Kasumi-1 (cell line): ENCODE data around the gene RCAN3.

ENCODE experiments used
- DNase-seq, 2 experiments: peaks; one replicate each; lab custom pipeline; 2025; lab: John Stamatoyannopoulos, UW

RCAN3 gene

GRCh38 chr1:24551290-24551959 lies 48.8 kb downstream of the RCAN3 start:
- DNase-seq: no peak

- DNase-seq: no peak
Observed at GRCh38 chr1:24551960-24552571, 49.4 kb downstream of the RCAN3 start.

- no peak for DNase-seq
Observed at GRCh38 chr1:24553931-24554330, 51.3 kb downstream of the RCAN3 start.

- DNase-seq: no peak
Observed at GRCh38 chr1:24554714-24555113, 52.1 kb downstream of the RCAN3 start.

- DNase-seq: no peak
Observed at GRCh38 chr1:24555591-24556413, 53.2 kb downstream of the RCAN3 start, which contains the start of gene NCMAP. Gene NCMAP (plus strand): TSS chr1:24556087. CDS start chr1:24595431, 39,344 bp downstream.

- no peak for DNase-seq
Observed at GRCh38 chr1:24556414-24556795, 53.8 kb downstream of the RCAN3 start.

GRCh38 chr1:24557220-24557619 lies 54.6 kb downstream of the RCAN3 start:
- no peak for DNase-seq

GRCh38 chr1:24557711-24558131 lies 55.1 kb downstream of the RCAN3 start:
- DNase-seq: no peak

GRCh38 chr1:24558455-24558854 lies 55.8 kb downstream of the RCAN3 start:
- no peak for DNase-seq

- no peak for DNase-seq
Observed at GRCh38 chr1:24558902-24559791, 56.5 kb downstream of the RCAN3 start.

GRCh38 chr1:24560361-24560760 lies 57.7 kb downstream of the RCAN3 start:
- DNase-seq: no peak

GRCh38 chr1:24562625-24563024 lies 60.0 kb downstream of the RCAN3 start:
- no peak for DNase-seq

- DNase-seq: no peak
Observed at GRCh38 chr1:24564695-24565094, 62.1 kb downstream of the RCAN3 start.

GRCh38 chr1:24566236-24566867 lies 63.7 kb downstream of the RCAN3 start:
- DNase-seq: no peak

- DNase-seq: no peak
Observed at GRCh38 chr1:24567792-24568388, 65.3 kb downstream of the RCAN3 start.

GRCh38 chr1:24568475-24568874 lies 65.8 kb downstream of the RCAN3 start:
- DNase-seq: no peak

GRCh38 chr1:24570265-24571125 lies 67.9 kb downstream of the RCAN3 start:
- no peak for DNase-seq

- no peak for DNase-seq
Observed at GRCh38 chr1:24572301-24572700, 69.7 kb downstream of the RCAN3 start.

GRCh38 chr1:24575905-24576587 lies 73.4 kb downstream of the RCAN3 start:
- no peak for DNase-seq
